ENCODE results near the gene SCN1A. TPM values are rescaled to one million over a fixed set of nuclear protein-coding genes. Genes with fewer than 3 reads are reported as not detected.

The SCN1A gene
- total and polyA plus RNA-seq, 10 of the 15 experiments (the other 5 are each of a cell fraction or from before 2014, with no cell fraction given): not detected

GRCh38 chr2:166125557-166125956 lies 2.3 kb downstream of the SCN1A start:
- FAIRE-seq (no peak), DNase-seq (ENCODE audit: low read depth, low spot score) (no peak), ATAC-seq (no peak)
- intact Hi-C loops (cut with micrococcal nuclease; ENCODE audit: unreplicated experiment) (loop anchor here (5.0 to 10.0 kb wide), 2 partner anchors 888 to 1131 kb away; partner anchors contain the start of gene SCN2A), in situ Hi-C loops (cut with MboI) (no loop called here)
- WGBS (ENCODE audit: insufficient coverage, insufficient replicate concordance, low lambda C conversion rate, missing lambda C conversion rate): 0% methylated on average over 2 of the region's 2 CpGs
- no TSS peak for BruUV-seq (replicated peaks)
- Histone ChIP-seq H3K4me2 (ENCODE audit: control insufficient read depth, insufficient read depth) (no peak overlapping the region), H3K27me3 (replicated peaks in 1 of 2; ENCODE audit: control insufficient read depth in 2 of 2, insufficient read depth in 2 of 2, low read length in 1 of 2) (no peaks in the 10 kb centered on the region), H3K9me3 (replicated peaks; ENCODE audit: control insufficient read depth, insufficient read depth, low read length) (no peaks in the 10 kb centered on the region), H2AFZ (ENCODE audit: control insufficient read depth, low read depth, low read length) (no peak overlapping the region), H3K27ac (ENCODE audit: control insufficient read depth, insufficient read depth) (no peak overlapping the region), H4K20me1 (ENCODE audit: control insufficient read depth, insufficient read depth) (no peaks in the 10 kb centered on the region), H3K36me3 (ENCODE audit: control insufficient read depth in 2 of 2, insufficient read depth in 2 of 2, low read length in 1 of 2) (no peaks in the 10 kb centered on the region), H3K9ac (ENCODE audit: control insufficient read depth, insufficient read depth, low read length) (no peak overlapping the region), H3K4me1 (ENCODE audit: control insufficient read depth, insufficient read depth, low read length) (no peaks in the 10 kb centered on the region), H3K4me3 (no peak overlapping the region), H3K79me2 (ENCODE audit: control insufficient read depth, insufficient read depth, low read length) (no peaks in the 10 kb centered on the region)
- TF ChIP-seq SMAD1 (IDR thresholded peaks at IDR 0.05; ENCODE audit: low read depth, partially characterized antibody) (no peak), NKRF (conservative IDR thresholded peaks at IDR 0.05) (no peak), WRNIP1 (IDR thresholded peaks at IDR 0.05; ENCODE audit: borderline replicate concordance, low read depth, low read length) (no peak), NFXL1 (IDR thresholded peaks at IDR 0.05; ENCODE audit: borderline replicate concordance) (no peak), ZNF592 (IDR thresholded peaks at IDR 0.05) (no peak), POU2F2 (IDR thresholded peaks at IDR 0.05; ENCODE audit: borderline replicate concordance, low read depth, low read length) (no peak), YY1 (IDR thresholded peaks at IDR 0.05; ENCODE audit: low read depth, low read length) (no peak)
- ChIA-PET SMC1A (ENCODE audit: uncharacterized antibody, unreplicated experiment) (interaction anchor here (0.8 kb wide), 1 partner anchor 9 kb away, joined by 3 read pairs; no protein-coding TSS in a partner anchor), CTCF (interaction anchor here (0.5 to 5.8 kb wide), 2 partner anchors 68 to 373 kb away, joined by 4 to 61 read pairs; no protein-coding TSS in a partner anchor), RAD21 (ENCODE audit: unreplicated experiment) (no interaction called here), POLR2A (no interaction called here)

Data from GM12878 (cell line).